ENCODE results near the gene ZNF710. TPM values are rescaled to one million over a fixed set of nuclear protein-coding genes. Genes with fewer than 3 reads are reported as not detected.
A peak's percentile ranks its signal among the peaks of the same experiment; 100 is the strongest.

The ZNF710 gene
- total RNA-seq, 1 donor from 2014 or later = 3.5 TPM

DNA sequence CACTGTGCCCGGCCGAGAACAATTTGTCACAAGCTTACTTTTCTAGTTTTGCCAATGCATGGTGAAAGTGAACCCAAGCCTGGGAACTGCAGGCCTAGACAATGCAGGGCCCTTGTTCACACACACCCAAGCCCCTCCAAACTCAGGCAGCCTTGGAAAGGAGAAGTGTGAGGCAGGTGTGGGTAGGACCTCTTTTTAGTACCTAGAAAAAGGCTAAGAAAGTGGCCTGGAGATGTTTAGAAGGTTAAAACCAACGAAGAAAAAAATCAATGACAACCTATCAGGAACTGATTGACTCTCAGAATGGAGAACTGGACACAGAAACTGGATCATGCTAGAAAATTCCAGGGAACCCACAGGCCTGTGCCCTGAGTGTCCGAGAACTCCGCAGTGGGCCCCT, 82.3 kb downstream of the ZNF710 start:
- Histone ChIP-seq H3K4me1 (peaks cover 0 to 5% of the 10 kb centered on the region in 2 donors), H3K36me3 (peaks cover 50 to 59% of the 10 kb centered on the region in 2 donors), H3K9me3 (no peaks in the 10 kb centered on the region), H3K27ac (no peak overlapping the region), H3K4me3 (no peak overlapping the region), H3K27me3 (no peaks in the 10 kb centered on the region)
- no peak for DNase-seq (ENCODE audit: low spot score in 2 of 2)
- intact Hi-C loops (cut with DNase I) = no loop called here
- no peak for TF ChIP-seq CTCF (IDR thresholded peaks at IDR 0.05)

GRCh38 chr15:90083954-90084607, 83.0 kb downstream of the ZNF710 start:
- intact Hi-C loops (cut with DNase I) = no loop called here

DNA sequence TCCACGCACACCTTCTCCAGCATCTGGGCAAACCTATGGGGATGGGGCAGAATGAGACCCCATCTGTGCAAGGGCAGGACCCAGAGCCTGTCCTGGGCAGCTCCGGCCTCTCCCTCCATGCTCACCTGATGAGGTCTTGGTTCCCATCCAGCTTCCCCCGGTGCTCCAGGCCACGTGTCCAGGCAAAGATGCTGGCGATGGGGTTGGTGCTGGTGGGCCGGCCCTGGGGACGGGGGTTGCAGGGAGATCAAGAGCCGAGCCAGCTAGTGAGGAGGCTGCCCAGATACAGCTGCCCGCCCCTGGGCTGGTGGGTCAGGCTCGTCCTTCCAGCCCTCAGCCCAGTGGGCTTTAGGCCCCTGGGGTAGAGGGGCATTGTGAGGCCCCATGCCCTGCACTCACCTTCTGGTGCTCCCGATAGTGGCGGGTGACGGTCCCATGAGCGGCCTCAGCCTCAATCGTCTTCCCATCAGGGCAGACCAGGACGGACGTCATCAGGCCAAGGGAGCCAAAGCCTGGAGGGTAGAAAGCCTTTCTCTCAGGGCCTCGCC, 83.8 kb downstream of the ZNF710 start:
- intact Hi-C loops (cut with DNase I) = loop anchor here (5.0 kb wide), 1 partner anchor 323 kb away; no protein-coding TSS in a partner anchor
- Histone ChIP-seq H3K27me3 (no peaks in the 10 kb centered on the region), H3K27ac (no peak overlapping the region), H3K4me1 (peaks cover 0 to 5% of the 10 kb centered on the region in 2 donors), H3K9me3 (no peaks in the 10 kb centered on the region), H3K4me3 (no peak overlapping the region), H3K36me3 (peaks cover 45 to 48% of the 10 kb centered on the region in 2 donors)
- TF ChIP-seq CTCF (IDR thresholded peaks at IDR 0.05) = no peak
- no peak for DNase-seq (ENCODE audit: low spot score in 2 of 2)

More at GRCh38 chr15:90083954-90084607, 83.0 kb downstream of the ZNF710 start:
- H3K9me3 ChIP-seq = no peaks in the 10 kb centered on the region
- no peak for DNase-seq (ENCODE audit: low spot score in 2 of 2)
- no peak for TF ChIP-seq CTCF (IDR thresholded peaks at IDR 0.05)
- H3K27me3 ChIP-seq = no peaks in the 10 kb centered on the region
- H3K4me1 ChIP-seq = peaks cover 0 to 5% of the 10 kb centered on the region in 2 donors
- H3K27ac ChIP-seq = no peak overlapping the region
- no peak overlapping the region for H3K4me3 ChIP-seq
- peaks cover 47 to 57% of the 10 kb centered on the region in 2 donors for H3K36me3 ChIP-seq

GRCh38 chr15:90085565-90085964, 84.4 kb downstream of the ZNF710 start:
- Histone ChIP-seq H3K36me3 (peaks cover 42 to 43% of the 10 kb centered on the region in 2 donors), H3K4me3 (no peak overlapping the region), H3K27ac (no peak overlapping the region), H3K4me1 (peaks cover 0 to 5% of the 10 kb centered on the region in 2 donors), H3K9me3 (no peaks in the 10 kb centered on the region), H3K27me3 (no peaks in the 10 kb centered on the region)
- intact Hi-C loops (cut with DNase I) = loop anchor here (5.0 kb wide), 1 partner anchor 323 kb away; no protein-coding TSS in a partner anchor
- no peak for DNase-seq (ENCODE audit: low spot score in 2 of 2)
- TF ChIP-seq CTCF (IDR thresholded peaks at IDR 0.05) = no peak

DNA sequence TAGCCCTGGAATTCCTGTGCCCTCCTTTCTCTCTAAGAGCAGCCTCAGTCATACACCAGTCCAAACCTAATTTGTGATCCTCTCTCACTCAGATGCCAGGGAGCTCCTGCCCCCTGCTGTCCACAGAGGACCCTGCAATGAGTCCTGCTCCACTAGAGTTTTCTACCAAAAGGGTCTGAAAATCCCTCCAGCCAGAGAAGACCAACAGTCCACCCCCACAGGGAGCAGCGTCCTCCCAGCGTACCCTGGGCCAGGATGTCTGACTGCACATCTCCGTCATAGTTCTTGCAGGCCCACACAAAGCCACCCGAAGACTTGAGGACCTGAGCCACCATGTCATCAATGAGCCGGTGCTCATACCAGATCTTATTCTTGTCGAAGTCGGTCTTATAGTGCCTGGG, 85.7 kb downstream of the ZNF710 start:
- H3K27me3 ChIP-seq = no peaks in the 10 kb centered on the region
- TF ChIP-seq CTCF (IDR thresholded peaks at IDR 0.05) = peak; percentile 21 to 57 (median 46)
- no peak overlapping the region for H3K27ac ChIP-seq
- H3K4me1 ChIP-seq = peaks cover 0 to 5% of the 10 kb centered on the region in 2 donors
- H3K9me3 ChIP-seq = no peaks in the 10 kb centered on the region
- intact Hi-C loops (cut with DNase I) = loop anchor here (5.0 kb wide), 1 partner anchor 325 kb away; no protein-coding TSS in a partner anchor
- H3K4me3 ChIP-seq = no peak overlapping the region
- peaks cover 31 to 45% of the 10 kb centered on the region in 2 donors for H3K36me3 ChIP-seq
- DNase-seq (ENCODE audit: low spot score in 2 of 2) = no peak

All from ascending aorta (tissue), 2 donors.